Cardiac septum (tissue), 1 donor: ENCODE measurements around the gene USP34. TPM values are rescaled to one million over a fixed set of nuclear protein-coding genes. Genes with fewer than 3 reads are reported as not detected.

Experiments
- DNase-seq: peaks from one replicate; pipeline ENCODE4 v3.0.0-alpha.2; 2020; ENCODE audit warnings: low spot score
- intact Hi-C: fragments of 100-400 bp; cut with DNase I; formaldehyde crosslinking; loops from one replicate; pipeline ENCODE4 v1.14.0; 2022
- total RNA-seq: library from RNA; stranded (reverse); fragmentation: NEBNext Ultra II Directional; extraction: Animal tissue kit (Norgen Biotek cat#: 25700); gene quantifications from one replicate; pipeline ENCODE4 v1.2.1, GENCODE V29; 2021
- donor health status: DM: no; HTN: no; CAD: no.

Gene USP34
- total RNA-seq, 1 donor from 2014 or later, result 73.2 TPM

GRCh38 chr2:61353909-61354308 is 117.0 kb downstream of the USP34 start:
- DNase-seq, result no peak
- intact Hi-C loops, result no loop called here

- intact Hi-C loops, result no loop called here
- DNase-seq, result no peak
Observed at GRCh38 chr2:61350777-61351176, 120.1 kb downstream of the USP34 start.

GRCh38 chr2:61343141-61343540 is 127.7 kb downstream of the USP34 start:
- DNase-seq, result no peak
- intact Hi-C loops, result no loop called here

- DNase-seq, result no peak
- intact Hi-C loops, result no loop called here
Observed at GRCh38 chr2:61340242-61340641, 130.6 kb downstream of the USP34 start.

- intact Hi-C loops, result no loop called here
- no peak for DNase-seq
Observed at GRCh38 chr2:61338447-61338846, 132.4 kb downstream of the USP34 start.

GRCh38 chr2:61335187-61335586 is 135.7 kb downstream of the USP34 start:
- intact Hi-C loops, result no loop called here
- DNase-seq, result no peak

GRCh38 chr2:61334466-61334865 is 136.4 kb downstream of the USP34 start:
- intact Hi-C loops, result no loop called here
- no peak for DNase-seq

- no peak for DNase-seq
Observed at GRCh38 chr2:61328707-61329251, 142.1 kb downstream of the USP34 start.

GRCh38 chr2:61327173-61327572 is 143.7 kb downstream of the USP34 start:
- intact Hi-C loops, result no loop called here
- DNase-seq, result no peak

More at GRCh38 chr2:61328707-61329251, 142.1 kb downstream of the USP34 start:
- intact Hi-C loops, result no loop called here

GRCh38 chr2:61326423-61326822 is 144.5 kb downstream of the USP34 start:
- intact Hi-C loops, result no loop called here

GRCh38 chr2:61320181-61320580 is 150.7 kb downstream of the USP34 start:
- DNase-seq, result no peak
- intact Hi-C loops, result no loop called here

More at GRCh38 chr2:61326423-61326822, 144.5 kb downstream of the USP34 start:
- no peak for DNase-seq

GRCh38 chr2:61318553-61318952 is 152.3 kb downstream of the USP34 start:
- DNase-seq, result no peak
- intact Hi-C loops, result no loop called here

GRCh38 chr2:61295981-61296380 is 174.9 kb downstream of the USP34 start:
- intact Hi-C loops, result no loop called here
- no peak for DNase-seq

- intact Hi-C loops, result no loop called here
- DNase-seq, result no peak
Observed at GRCh38 chr2:61291851-61292575, 178.9 kb downstream of the USP34 start.

GRCh38 chr2:61288070-61288841 is 182.6 kb downstream of the USP34 start:
- DNase-seq, result no peak
- intact Hi-C loops, result no loop called here

GRCh38 chr2:61287254-61287653 is 183.6 kb downstream of the USP34 start:
- intact Hi-C loops, result no loop called here
- DNase-seq, result no peak

- intact Hi-C loops, result no loop called here
- no peak for DNase-seq
Observed at GRCh38 chr2:61283443-61284160, 187.3 kb downstream of the USP34 start.

- intact Hi-C loops, result no loop called here
- no peak for DNase-seq
Observed at GRCh38 chr2:61282104-61282590, 188.7 kb downstream of the USP34 start.

- intact Hi-C loops, result no loop called here
Observed at GRCh38 chr2:61281321-61281720, 189.6 kb downstream of the USP34 start.

GRCh38 chr2:61277756-61278155 is 193.1 kb downstream of the USP34 start:
- no peak for DNase-seq
- intact Hi-C loops, result no loop called here

More at GRCh38 chr2:61281321-61281720, 189.6 kb downstream of the USP34 start:
- no peak for DNase-seq
